Renal cortex interstitium (tissue), 11 donors: ENCODE data around the gene PCSK4. TPM values are rescaled to one million over a fixed set of nuclear protein-coding genes. Genes with fewer than 3 reads are reported as not detected.
"Not testable (repeated sequence)": the region's sequence is repeated elsewhere in the genome, so short reads cannot be mapped to it uniquely, and the experiment has no call there.

Source experiments
- DNase-seq, 11 donors: peaks; one replicate each; pipeline ENCODE4 v3.0.0-alpha.2; 2013; ENCODE audit warnings: low read depth in 9 of 11, low spot score in 4 of 11; ENCODE audit errors: extremely low read depth in 1 of 11
- polyA plus RNA-seq, 3 donors: library from polyadenylated mRNA; unstranded; fragments of 120-200 nt; gene quantifications; one replicate each; pipeline ENCODE4 v1.2.1, GENCODE V29; 2013; ENCODE audit not compliant: insufficient read length in 3 of 3

Gene PCSK4
- polyA plus RNA-seq, 3 donors: 4.4 to 11.4 (median 7.8) TPM

GRCh38 chr19:1477056-1477455 is 13.1 kb downstream of the PCSK4 start:
- not testable (repeated sequence) for DNase-seq

DNA sequence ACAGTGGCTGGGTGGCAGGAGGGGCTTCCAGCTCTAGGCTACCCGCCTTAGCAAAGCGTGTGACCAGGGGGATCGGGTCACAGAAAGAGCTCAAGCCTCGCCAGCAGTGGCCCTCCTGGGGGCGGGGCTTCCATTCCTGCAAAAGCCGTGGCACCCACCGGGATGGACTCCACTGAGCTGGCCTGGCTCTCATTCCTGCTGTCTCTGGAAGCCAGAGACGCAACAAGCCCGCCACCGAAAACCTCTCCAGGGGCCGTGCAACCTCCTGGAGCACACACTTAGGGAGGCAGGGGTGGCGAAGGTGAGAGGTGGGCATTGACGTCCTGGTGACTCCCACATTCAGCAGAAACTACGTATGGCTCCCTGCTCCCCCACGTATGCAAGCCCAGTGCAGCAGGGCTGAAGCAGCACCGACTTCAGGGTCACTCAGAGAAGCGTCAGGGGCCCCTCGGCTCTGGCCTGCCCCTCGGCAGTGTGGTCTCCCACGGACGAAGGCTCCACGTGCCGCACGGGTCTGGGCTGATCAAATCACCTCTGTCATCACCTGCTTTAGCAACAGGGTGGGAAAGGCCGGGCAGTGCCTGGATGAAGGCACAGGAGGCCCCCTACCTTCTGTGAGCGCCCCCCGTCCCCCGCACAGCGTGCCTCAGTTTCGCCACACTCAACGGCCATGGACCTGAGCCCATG is 14.3 kb downstream of the PCSK4 start:
- no peak for DNase-seq

DNA sequence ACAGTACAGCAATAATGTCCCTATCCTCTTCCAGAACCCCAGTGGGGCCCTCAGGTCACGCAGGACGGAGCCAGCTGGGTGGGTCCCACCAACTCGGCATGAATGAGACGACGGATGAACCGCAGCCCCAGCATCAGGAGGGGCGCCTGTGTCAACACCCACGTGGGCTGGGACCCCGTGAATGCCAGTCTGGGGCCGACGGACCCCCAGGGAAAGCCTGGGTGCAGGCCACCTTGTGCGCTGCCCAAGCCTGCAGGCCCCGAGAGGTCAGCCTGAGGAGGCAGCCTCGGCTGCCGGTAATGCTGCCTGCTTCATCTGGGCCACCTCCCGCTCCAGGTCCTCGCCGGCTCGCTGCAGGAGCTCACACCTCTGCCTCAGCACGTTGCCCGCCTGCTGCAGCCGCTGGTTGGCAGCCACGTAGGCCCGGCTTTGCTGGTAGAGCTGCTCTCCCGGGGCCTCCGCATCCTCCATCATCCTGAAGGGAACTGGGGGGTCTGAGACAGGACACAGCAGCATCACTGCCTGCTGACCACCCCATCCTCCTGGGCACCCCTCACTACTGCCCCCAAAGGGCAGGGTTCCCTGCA is 15.3 kb downstream of the PCSK4 start:
- no peak for DNase-seq

GRCh38 chr19:1474011-1474764 is 16.0 kb downstream of the PCSK4 start:
- no peak for DNase-seq

GRCh38 chr19:1473085-1473851 is 16.9 kb downstream of the PCSK4 start:
- no peak for DNase-seq

DNA sequence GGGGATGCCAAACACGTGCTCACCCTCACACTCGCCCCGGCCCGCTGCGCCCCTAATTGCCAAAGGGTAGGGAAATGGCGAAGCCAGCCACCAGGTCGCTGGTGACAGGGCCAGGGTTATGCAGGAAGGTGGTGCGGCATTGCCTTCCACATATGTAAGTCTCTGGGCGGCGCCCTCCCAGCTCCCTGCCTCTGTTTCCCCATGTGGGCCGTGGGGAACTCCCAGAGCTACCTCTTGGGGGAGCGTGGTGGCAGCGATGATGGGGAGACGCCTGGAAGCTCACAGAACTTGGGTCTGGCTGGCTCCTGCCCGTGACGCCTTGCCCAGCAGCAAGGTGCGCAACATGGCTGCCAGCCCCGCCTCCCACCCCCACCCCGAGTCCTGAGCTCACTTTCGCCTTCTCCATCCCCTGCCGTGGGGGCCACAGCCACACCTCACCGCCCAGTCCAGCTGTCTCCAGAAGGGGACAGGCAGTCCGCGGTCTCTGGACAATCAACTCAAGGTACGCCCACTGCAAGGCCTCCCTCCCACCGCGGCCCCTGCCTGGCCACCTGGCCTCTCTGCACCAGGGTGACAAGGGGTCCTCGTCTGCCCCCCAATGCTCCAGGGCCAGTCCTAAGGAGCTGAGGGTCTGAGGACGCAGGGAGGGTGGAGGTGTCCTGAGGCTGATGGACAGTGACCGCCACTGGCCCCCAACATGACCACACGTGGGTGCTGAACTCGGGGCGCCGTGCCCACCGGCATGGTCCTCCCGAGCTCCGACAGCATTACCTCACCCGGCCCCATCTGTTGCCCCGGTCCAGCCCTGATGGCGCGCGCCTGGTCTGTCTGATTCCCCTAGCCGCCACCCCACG is 17.7 kb downstream of the PCSK4 start:
- DNase-seq: no peak

- no peak for DNase-seq
Measured at GRCh38 chr19:1471515-1472160, 18.5 kb downstream of the PCSK4 start.

DNA sequence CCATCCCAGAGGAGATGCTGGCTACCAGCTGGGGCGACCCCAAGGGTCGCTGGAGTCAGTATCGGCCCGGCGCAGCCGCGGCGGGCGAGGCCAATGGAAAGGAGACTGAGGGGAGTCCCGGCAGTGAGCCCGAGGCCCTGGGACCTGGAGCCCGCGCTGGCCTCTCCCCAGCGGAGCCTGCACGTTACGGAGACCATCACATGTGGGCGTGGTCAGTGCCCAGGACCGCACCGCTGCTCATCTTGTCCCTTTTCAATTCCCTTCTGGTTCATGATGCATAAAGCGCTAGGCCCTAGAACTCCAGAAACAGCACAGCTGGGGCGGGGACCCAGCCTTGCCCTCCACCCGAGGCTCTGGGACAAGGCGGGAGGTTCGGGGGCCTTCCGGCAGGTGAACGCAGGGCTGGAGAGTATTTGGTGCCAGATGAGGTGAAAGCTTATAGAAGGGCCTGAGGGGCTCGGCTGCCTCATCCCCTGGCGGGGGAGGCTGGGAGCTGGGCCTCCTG is 19.1 kb downstream of the PCSK4 start:
- DNase-seq: no peak

- no peak for DNase-seq
Measured at GRCh38 chr19:1470305-1471009, 19.7 kb downstream of the PCSK4 start.

DNA sequence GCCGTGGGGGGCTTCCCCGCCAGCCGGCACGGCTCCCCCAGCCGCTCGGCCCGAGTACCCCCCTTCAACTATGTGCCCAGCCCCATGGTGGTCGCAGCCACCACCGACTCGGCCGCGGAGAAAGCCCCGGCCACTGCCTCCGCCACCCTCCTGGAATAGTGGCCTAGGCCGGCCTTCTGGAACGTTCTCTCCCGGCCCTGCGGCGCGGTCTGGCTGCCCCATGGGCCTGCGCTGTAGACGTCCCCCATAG is 20.2 kb downstream of the PCSK4 start:
- no peak for DNase-seq

DNA sequence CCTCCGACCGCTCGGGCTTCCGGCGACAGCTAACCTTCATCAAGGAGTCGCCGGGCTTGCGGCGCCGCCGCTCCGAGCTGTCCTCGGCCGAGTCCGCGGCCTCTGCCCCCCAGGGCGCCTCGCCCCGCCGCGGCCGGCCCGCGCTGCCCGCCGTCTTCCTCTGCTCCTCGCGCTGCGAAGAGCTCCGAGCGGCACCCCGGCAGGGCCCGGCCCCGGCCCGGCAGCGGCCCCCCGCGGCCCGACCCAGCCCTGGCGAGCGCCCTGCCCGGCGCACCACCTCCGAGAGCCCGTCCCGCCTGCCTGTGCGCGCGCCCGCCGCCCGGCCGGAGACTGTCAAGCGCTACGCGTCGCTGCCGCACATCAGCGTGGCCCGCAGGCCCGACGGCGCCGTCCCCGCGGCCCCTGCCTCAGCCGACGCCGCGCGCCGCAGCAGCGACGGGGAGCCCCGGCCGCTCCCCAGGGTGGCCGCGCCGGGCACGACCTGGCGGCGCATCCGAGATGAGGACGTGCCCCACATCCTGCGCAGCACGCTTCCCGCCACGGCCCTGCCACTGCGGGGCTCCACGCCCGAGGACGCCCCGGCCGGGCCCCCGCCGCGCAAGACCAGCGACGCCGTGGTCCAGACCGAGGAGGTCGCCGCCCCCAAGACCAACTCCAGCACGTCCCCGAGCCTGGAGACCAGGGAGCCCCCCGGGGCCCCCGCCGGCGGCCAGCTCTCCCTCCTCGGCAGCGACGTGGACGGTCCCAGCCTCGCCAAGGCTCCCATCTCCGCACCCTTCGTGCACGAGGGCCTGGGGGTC is 20.7 kb downstream of the PCSK4 start:
- DNase-seq: no peak

- no peak for DNase-seq
Measured at GRCh38 chr19:1468821-1469254, 21.3 kb downstream of the PCSK4 start.

DNA sequence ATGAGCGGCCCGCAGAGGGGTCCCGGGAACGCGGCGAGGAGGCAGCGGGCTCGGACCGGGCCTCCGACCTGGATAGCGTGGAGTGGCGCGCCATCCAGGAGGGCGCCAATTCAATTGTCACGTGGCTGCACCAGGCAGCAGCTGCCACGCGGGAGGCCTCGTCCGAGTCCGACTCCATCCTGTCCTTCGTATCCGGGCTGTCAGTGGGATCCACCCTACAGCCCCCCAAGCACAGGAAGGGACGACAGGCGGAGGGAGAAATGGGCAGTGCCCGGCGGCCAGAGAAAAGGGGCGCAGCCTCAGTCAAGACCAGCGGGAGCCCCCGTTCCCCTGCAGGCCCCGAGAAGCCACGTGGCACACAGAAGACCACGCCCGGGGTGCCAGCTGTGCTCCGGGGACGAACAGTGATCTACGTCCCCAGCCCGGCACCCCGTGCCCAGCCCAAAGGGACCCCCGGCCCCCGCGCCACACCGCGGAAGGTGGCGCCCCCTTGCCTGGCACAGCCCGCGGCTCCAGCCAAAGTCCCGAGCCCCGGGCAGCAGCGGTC is 21.8 kb downstream of the PCSK4 start:
- no peak for DNase-seq

DNA sequence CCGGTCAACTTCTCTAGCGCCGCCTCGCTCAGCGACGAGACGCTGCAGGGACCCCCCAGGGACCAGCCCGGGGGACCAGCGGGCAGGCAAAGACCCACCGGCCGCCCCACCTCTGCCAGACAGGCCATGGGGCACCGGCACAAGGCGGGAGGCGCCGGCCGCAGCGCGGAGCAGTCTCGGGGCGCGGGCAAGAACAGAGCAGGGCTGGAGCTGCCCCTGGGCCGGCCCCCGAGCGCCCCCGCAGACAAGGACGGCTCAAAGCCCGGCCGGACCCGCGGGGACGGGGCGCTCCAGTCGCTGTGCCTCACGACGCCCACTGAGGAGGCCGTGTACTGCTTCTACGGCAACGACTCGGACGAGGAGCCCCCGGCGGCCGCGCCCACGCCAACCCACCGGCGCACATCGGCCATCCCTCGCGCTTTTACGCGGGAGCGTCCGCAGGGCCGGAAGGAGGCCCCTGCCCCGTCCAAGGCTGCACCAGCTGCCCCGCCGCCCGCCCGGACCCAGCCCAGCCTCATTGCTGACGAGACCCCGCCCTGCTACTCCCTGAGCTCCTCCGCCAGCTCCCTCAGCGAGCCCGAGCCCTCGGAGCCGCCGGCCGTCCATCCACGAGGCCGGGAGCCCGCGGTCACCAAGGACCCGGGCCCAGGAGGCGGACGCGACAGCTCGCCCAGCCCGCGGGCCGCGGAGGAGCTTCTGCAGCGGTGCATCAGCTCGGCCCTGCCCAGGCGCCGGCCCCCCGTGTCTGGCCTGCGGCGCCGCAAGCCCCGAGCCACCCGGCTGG is 22.5 kb downstream of the PCSK4 start:
- DNase-seq: no peak

- no peak for DNase-seq
Measured at GRCh38 chr19:1467215-1467489, 23.0 kb downstream of the PCSK4 start.
